ACHN (cell line): ENCODE measurements around the gene QRICH1.

Experiments used
- DNase-seq: peaks from one replicate; pipeline ENCODE4 v3.0.0-alpha.2; 2015
- in situ Hi-C: cut with HindIII; loops from 2 replicates; pipeline ENCODE4 v1.10.0; 2017; ENCODE audit warnings: low sequenced_read_pairs, low pct_ligation_motif_present, low pct_unique_long_range_greater_than_20kb

Gene QRICH1

GRCh38 chr3:49093853-49094767 is at the start of gene QRICH1:
QRICH1 (minus strand) TSS chr3:49094071; CDS start chr3:49077017, 17,054 bp downstream.
- in situ Hi-C loops, result no loop called here

GRCh38 chr3:49140080-49140479 is 46.2 kb upstream of the QRICH1 start:
- in situ Hi-C loops, result no loop called here
- no peak for DNase-seq

More at GRCh38 chr3:49093853-49094767, at the start of gene QRICH1:
- peak; percentile 97 for DNase-seq

GRCh38 chr3:49135499-49135898 is 41.6 kb upstream of the QRICH1 start:
- in situ Hi-C loops, result no loop called here
- DNase-seq, result no peak

- DNase-seq, result no peak
These were observed 40.8 kb upstream of the QRICH1 start for GRCh38 chr3:49134471-49135265.

GRCh38 chr3:49133226-49133951 is 39.5 kb upstream of the QRICH1 start:
- in situ Hi-C loops, result no loop called here
- peak; percentile 84 for DNase-seq

More at GRCh38 chr3:49134471-49135265, 40.8 kb upstream of the QRICH1 start:
- in situ Hi-C loops, result no loop called here

GRCh38 chr3:49132437-49133225 is 38.8 kb upstream of the QRICH1 start, which contains the start of gene LAMB2:
LAMB2 (minus strand) TSS chr3:49133050; CDS start chr3:49132867, 183 bp downstream.
- peak; percentile 76 for DNase-seq
- in situ Hi-C loops, result no loop called here

GRCh38 chr3:49132073-49132436 is 38.2 kb upstream of the QRICH1 start:
- DNase-seq, result no peak
- in situ Hi-C loops, result no loop called here

- DNase-seq, result no peak
- in situ Hi-C loops, result no loop called here
These were observed 37.7 kb upstream of the QRICH1 start for GRCh38 chr3:49131576-49131975.

GRCh38 chr3:49131040-49131439 is 37.2 kb upstream of the QRICH1 start:
- in situ Hi-C loops, result no loop called here
- DNase-seq, result no peak

- in situ Hi-C loops, result no loop called here
- no peak for DNase-seq
These were observed 31.3 kb upstream of the QRICH1 start for GRCh38 chr3:49124991-49125670.

GRCh38 chr3:49124203-49124602 is 30.3 kb upstream of the QRICH1 start:
- DNase-seq, result no peak
- in situ Hi-C loops, result no loop called here

- DNase-seq, result no peak
- in situ Hi-C loops, result no loop called here
These were observed 29.8 kb upstream of the QRICH1 start for GRCh38 chr3:49123687-49124086.

GRCh38 chr3:49122886-49123545 is 29.1 kb upstream of the QRICH1 start:
- no peak for DNase-seq
- in situ Hi-C loops, result no loop called here

- in situ Hi-C loops, result no loop called here
These were observed 28.6 kb upstream of the QRICH1 start for GRCh38 chr3:49122451-49122850.

GRCh38 chr3:49122022-49122421 is 28.2 kb upstream of the QRICH1 start:
- DNase-seq, result no peak
- in situ Hi-C loops, result no loop called here

More at GRCh38 chr3:49122451-49122850, 28.6 kb upstream of the QRICH1 start:
- no peak for DNase-seq

- in situ Hi-C loops, result no loop called here
- DNase-seq, result no peak
These were observed 27.4 kb upstream of the QRICH1 start for GRCh38 chr3:49121132-49121736.
